ACC112 (cell line): ENCODE measurements around the gene F2RL1.
"Not testable (repeated sequence)": the region's sequence is repeated elsewhere in the genome, so short reads cannot be mapped to it uniquely, and the experiment has no call there.

Experiments used
- H2AFZ ChIP-seq: fragments of 200-600 bp; sonication (generic); one replicate; pipeline ENCODE4 v1.6.0; 2017; ENCODE audit warnings: antibody characterized with exemption, low read length; ENCODE audit not compliant: unreplicated experiment
- H3K27ac ChIP-seq: fragments of 200-600 bp; sonication (generic); 2 replicates; pipeline ENCODE4 v1.5.1; 2014; ENCODE audit warnings: low read depth, mild to moderate bottlenecking, antibody characterized with exemption, low read length, moderate library complexity
- H3K27me3 ChIP-seq: fragments of 200-600 bp; sonication (generic); 2 replicates; pipeline ENCODE4 v1.6.1; 2014; ENCODE audit warnings: mild to moderate bottlenecking, antibody characterized with exemption, low read length, moderate library complexity, mixed read lengths; ENCODE audit not compliant: insufficient read depth
- H3K36me3 ChIP-seq: fragments of 200-600 bp; sonication (generic); 2 replicates; pipeline ENCODE4 v1.6.1; 2016; ENCODE audit warnings: mild to moderate bottlenecking, antibody characterized with exemption, low read length, moderate library complexity, mixed read lengths; ENCODE audit not compliant: insufficient read depth
- H3K4me1 ChIP-seq: fragments of 200-600 bp; sonication (generic); one replicate; pipeline ENCODE4 v1.6.1; 2016; ENCODE audit warnings: low read length, mixed read lengths; ENCODE audit not compliant: insufficient read depth, unreplicated experiment, control insufficient read depth
- H3K4me3 ChIP-seq: fragments of 200-600 bp; sonication (generic); 2 replicates; pipeline ENCODE4 v1.5.1; 2014; ENCODE audit warnings: mild to moderate bottlenecking, low read depth, low read length
- H3K79me2 ChIP-seq: fragments of 200-600 bp; sonication (generic); one replicate; pipeline ENCODE4 v1.6.0; 2016; ENCODE audit warnings: low read length; ENCODE audit not compliant: control insufficient read depth, unreplicated experiment, insufficient read depth

Gene F2RL1

DNA sequence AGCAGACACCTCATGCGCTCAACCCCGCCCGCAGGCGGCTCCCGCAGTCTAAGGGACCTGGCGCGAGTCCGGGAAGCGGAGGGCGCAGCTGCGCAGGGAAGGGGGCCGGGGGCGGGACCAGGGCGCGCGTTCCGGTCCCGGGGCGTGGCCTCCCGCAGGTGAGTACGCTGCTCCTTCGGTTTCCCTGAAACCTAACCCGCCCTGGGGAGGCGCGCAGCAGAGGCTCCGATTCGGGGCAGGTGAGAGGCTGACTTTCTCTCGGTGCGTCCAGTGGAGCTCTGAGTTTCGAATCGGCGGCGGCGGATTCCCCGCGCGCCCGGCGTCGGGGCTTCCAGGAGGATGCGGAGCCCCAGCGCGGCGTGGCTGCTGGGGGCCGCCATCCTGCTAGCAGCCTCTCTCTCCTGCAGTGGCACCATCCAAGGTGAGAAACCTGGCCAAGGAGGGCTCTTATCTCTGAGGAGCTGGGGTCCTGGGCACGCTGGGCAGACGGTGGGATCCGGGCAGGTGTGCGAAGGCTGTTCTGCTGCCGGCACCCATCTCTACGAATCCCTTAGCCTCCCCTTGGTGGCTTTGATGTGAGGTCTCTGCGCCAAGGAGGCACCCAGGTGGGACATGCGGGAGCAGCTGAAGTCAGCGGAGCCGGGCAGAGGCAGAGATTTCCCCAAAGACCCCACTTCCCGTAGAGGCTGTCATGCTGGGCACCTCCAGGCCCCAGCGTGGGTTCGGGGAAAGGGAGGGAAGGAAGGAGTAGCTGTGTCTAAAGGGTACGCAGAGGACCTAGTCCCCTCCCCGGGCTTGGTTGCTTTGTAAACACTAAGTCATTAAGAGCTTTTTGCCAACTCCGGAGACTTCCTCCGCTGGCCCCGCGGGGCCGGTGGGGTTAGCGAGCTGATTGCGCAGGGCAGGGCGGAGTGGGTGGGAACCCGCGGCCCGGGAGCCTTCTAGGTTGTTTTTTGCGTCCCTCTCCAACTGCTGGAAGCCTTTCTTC, at the start of gene F2RL1:
Gene F2RL1 (plus strand): TSS at position 187 of the 988 bp plus-strand sequence. CDS start 153 bp downstream, at position 340.
- no peaks in the 10 kb centered on the region for H3K79me2 ChIP-seq
- peaks cover 11% of the 10 kb centered on the region; the same call in 1 of the 2 replicates for H3K27me3 ChIP-seq
- H3K36me3 ChIP-seq = no peaks in the 10 kb centered on the region
- H3K4me3 ChIP-seq = peak within 1 kb of the TSS; percentile 81
- no peak within 1 kb of the TSS for H3K27ac ChIP-seq
- peaks cover 7% of the 10 kb centered on the region for H3K4me1 ChIP-seq
- peak within 1 kb of the TSS; percentile 47 for H2AFZ ChIP-seq

DNA sequence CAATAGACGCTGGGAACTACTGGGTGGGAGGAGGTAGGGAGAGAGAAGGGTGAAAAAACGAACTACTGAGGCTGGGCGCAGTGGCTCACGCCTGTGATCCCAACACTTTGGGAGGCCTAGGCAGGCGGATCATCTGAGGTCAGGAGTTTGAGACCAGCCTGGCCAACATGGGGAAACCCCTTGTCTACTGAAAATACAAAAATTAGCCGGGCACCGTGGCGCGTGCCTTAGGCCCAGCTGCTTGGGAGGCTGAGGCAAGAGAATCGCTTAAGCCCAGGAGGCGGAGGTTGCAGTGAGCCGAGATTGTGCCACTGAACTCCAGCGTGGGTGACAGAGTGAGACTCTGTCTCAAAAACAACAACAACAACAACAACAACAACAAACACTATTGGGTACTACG, 47.8 kb upstream of the F2RL1 start:
- H3K36me3 ChIP-seq, H3K27me3 ChIP-seq, H2AFZ ChIP-seq: not testable (repeated sequence)

GRCh38 chr5:76771705-76772405, 47.0 kb upstream of the F2RL1 start:
- Histone ChIP-seq H3K79me2 (no peaks in the 10 kb centered on the region), H3K27ac (0 out of 2 replicates have a peak overlapping the region, but pooled peaks have one; percentile 3), H3K36me3 (no peaks in the 10 kb centered on the region), H2AFZ (no peak overlapping the region), H3K4me1 (peaks cover 13% of the 10 kb centered on the region), H3K4me3 (no peak overlapping the region), H3K27me3 (no peaks in the 10 kb centered on the region)

More for the DNA sequence above, 47.8 kb upstream of the F2RL1 start:
- not testable (repeated sequence) for H3K79me2 ChIP-seq, H3K27ac ChIP-seq, H3K4me3 ChIP-seq
- H3K4me1 ChIP-seq = peaks cover 19% of the 10 kb centered on the region

DNA sequence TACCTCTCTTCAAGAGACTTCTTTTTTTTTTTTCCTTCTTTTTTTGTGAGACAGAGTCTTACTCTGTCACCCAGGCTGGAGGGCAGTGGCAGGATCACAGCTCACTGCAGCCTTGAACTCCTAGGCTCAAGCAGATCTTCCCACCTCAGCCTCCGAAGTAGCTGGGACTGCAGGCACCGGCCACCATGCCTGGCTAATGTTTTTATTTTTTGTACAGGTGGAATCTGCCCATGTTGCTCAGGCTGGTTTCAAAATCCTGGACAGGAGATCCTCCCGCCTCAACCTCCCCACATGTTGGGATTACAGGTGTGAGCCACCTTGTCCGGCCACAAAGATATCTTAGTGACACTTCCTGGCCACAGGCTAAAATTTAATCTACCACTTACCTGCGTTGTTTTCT, 42.9 kb upstream of the F2RL1 start:
- no peak overlapping the region for H2AFZ ChIP-seq
- H3K4me1 ChIP-seq = peaks cover 8% of the 10 kb centered on the region
- H3K27ac ChIP-seq = no peak overlapping the region
- H3K36me3 ChIP-seq = no peaks in the 10 kb centered on the region
- H3K27me3 ChIP-seq = no peaks in the 10 kb centered on the region
- no peak overlapping the region for H3K4me3 ChIP-seq
- no peaks in the 10 kb centered on the region for H3K79me2 ChIP-seq

DNA sequence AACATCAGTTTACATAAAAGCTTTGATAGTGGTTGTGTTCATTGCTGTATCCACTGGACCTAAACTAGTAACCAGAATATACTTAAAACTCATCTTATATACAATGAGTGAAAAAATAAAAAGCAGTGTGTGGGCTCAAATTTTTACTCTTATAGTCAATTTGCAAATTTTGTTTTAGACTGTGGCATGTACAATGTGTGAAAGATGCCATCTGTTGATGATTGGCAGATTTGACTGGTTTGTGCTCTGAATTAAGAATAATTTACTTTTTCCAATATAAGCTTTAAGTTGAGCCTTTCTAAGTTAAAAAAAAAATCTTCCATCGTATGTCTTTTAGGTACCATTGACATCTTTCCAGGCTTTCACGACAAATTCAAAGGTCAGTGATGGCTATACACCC, 42.4 kb upstream of the F2RL1 start:
- Histone ChIP-seq H3K27ac (no peak overlapping the region), H3K79me2 (no peaks in the 10 kb centered on the region), H3K4me3 (no peak overlapping the region), H3K4me1 (peaks cover 8% of the 10 kb centered on the region), H2AFZ (no peak overlapping the region), H3K27me3 (no peaks in the 10 kb centered on the region), H3K36me3 (no peaks in the 10 kb centered on the region)

GRCh38 chr5:76780616-76781015, 38.2 kb upstream of the F2RL1 start:
- H3K36me3 ChIP-seq, H3K79me2 ChIP-seq: not testable (repeated sequence)
- peaks cover 10% of the 10 kb centered on the region for H3K4me1 ChIP-seq

DNA sequence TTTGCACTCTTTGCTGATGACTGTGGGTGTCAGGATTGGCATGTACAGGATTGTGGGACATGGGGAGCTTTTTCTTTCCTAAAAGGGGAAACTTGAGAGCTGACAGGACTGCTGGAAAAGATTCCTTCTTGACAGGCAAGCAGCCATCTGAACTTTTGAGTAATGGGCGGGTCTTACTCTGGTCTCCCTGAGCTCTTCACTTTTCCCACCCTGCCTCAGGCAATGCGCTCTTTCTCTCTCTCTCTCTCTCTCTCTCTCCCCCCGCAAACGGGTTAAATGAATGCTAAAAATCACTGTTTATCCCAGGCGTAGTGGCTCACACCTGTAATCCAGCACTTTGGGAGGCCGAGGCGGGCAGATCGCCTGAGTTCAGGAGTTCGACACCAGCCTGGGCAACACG, 37.1 kb upstream of the F2RL1 start:
- Histone ChIP-seq H3K36me3 (no peaks in the 10 kb centered on the region), H3K27me3 (no peaks in the 10 kb centered on the region), H3K4me3 (no peak overlapping the region), H3K27ac (no peak overlapping the region), H3K4me1 (peaks cover 13% of the 10 kb centered on the region), H3K79me2 (no peaks in the 10 kb centered on the region), H2AFZ (no peak overlapping the region)

More at GRCh38 chr5:76780616-76781015, 38.2 kb upstream of the F2RL1 start:
- not testable (repeated sequence) for H3K4me3 ChIP-seq, H3K27ac ChIP-seq, H2AFZ ChIP-seq, H3K27me3 ChIP-seq

DNA sequence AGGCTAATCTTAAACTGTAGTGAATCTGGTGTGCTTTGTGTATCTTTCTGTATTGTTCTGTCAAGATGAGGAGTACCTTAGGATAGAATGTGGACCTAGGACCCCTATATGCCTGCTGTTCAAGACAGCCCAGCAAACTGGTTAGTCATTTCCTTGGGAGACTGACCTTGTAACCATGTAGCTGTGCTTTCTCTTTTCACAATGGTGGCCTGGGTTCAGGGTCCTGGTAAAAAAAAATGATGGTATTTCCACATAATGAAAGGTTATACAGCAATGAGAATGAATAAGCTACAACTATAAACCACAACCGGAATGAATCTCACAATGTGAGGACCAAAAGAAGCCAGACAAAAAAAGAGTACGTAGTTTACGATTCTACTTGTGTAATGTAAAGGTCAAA, 36.4 kb upstream of the F2RL1 start:
- no peaks in the 10 kb centered on the region for H3K27me3 ChIP-seq
- H3K4me3 ChIP-seq = no peak overlapping the region
- no peak overlapping the region for H2AFZ ChIP-seq
- no peaks in the 10 kb centered on the region for H3K36me3 ChIP-seq
- H3K27ac ChIP-seq = no peak overlapping the region
- H3K4me1 ChIP-seq = peaks cover 20% of the 10 kb centered on the region
- no peaks in the 10 kb centered on the region for H3K79me2 ChIP-seq

- H3K27ac ChIP-seq = peak overlapping the region; percentile 90
Measured at GRCh38 chr5:76787237-76787636, 31.6 kb upstream of the F2RL1 start.

GRCh38 chr5:76788362-76788761, 30.5 kb upstream of the F2RL1 start:
- Histone ChIP-seq H3K4me1 (peaks cover 54% of the 10 kb centered on the region), H3K79me2 (no peaks in the 10 kb centered on the region), H2AFZ (no peak overlapping the region), H3K27me3 (no peaks in the 10 kb centered on the region), H3K4me3 (no peak overlapping the region), H3K36me3 (no peaks in the 10 kb centered on the region), H3K27ac (no peak overlapping the region)

More at GRCh38 chr5:76787237-76787636, 31.6 kb upstream of the F2RL1 start:
- Histone ChIP-seq H3K4me1 (peaks cover 56% of the 10 kb centered on the region), H3K4me3 (no peak overlapping the region), H3K79me2 (no peaks in the 10 kb centered on the region), H2AFZ (no peak overlapping the region), H3K27me3 (no peaks in the 10 kb centered on the region), H3K36me3 (no peaks in the 10 kb centered on the region)
